Fibroblast of gingiva (primary cell): ENCODE data around the gene CKAP2L.
A peak's percentile ranks its signal among the peaks of the same experiment; 100 is the strongest.
"Not testable (repeated sequence)": the region's sequence is repeated elsewhere in the genome, so short reads cannot be mapped to it uniquely, and the experiment has no call there.

Experiments used
- DNase-seq: peaks from one replicate; pipeline ENCODE4 v3.0.0-alpha.2; 2011; ENCODE audit warnings: low read depth

The CKAP2L gene

DNA sequence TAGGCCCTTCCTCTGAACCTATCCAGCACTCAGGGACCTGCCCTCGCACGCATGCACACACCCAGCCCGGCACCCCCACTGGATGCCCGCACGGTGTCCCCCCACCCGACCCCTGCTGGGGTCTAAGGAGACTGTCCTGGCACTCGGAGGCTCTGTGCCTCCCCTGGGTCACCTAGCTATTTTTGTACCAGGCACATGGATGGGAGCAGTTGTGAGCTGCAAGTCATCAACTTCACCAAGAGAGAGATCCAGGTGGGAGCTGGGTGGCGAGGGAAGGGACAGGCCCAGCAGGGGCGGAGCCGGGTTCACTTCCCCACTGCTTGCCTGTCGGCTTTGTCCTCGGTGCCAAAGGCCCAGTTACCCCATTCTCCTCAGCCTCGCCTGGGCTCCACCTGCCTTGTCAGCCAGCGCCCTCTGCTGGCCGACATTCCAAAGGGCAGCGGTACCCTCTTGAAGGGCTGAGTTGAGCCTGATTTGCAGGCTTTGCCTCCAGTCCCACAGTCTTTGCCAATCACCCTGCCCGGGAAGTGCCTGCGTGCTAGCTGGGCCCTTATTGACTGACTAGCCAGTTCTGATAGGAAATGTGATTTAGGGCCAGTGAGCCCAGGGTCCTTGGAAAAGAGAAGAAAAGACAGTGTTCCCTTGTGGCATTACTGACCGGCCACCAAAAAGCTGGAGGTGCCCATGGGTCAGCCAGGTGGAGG lies 37.8 kb downstream of the CKAP2L start:
- peak; percentile 86 for DNase-seq

DNA sequence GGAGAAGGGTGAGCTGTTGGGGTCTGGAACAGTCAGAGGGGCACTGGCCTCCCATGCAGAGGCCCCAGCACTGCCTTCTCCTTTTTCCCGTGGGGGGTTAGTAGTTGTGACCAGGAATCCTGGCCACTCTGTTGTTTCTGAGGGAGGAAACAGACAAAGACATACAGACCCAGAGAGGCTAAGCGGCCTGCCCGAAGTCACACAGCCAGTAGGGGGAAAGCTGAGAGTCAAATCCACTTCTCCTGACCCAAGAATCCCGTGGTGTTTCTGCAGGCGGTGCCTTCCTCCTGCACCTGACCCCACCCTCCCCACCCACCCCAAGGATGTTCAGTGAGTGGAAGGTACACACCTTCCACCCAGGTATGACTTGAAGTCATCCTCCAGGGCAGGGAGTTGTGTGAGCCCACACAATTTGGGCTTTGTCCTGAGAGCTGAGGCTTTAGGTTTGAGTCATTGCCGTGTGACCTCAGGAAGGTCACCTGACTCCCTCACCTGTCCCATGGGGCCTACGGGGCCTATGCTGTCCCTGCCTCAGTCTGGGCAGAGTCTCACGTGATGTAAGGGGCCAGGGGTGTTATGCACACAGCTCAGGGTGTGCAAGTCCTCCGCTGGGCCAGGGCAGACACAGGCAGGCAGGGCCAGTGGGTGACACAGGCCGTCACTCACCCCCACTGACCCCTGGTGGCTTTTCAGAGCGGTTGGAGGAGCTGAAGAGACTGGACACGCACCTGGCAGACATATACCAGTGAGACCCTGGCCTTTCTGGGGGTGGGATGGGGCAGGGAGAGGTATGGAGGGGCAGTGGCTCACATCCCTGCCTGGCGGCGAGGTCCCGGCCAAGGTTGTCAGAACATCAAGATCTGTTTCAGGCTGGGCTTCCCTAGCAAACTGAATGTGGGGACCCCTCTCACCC lies 38.6 kb downstream of the CKAP2L start:
- DNase-seq, result no peak

DNA sequence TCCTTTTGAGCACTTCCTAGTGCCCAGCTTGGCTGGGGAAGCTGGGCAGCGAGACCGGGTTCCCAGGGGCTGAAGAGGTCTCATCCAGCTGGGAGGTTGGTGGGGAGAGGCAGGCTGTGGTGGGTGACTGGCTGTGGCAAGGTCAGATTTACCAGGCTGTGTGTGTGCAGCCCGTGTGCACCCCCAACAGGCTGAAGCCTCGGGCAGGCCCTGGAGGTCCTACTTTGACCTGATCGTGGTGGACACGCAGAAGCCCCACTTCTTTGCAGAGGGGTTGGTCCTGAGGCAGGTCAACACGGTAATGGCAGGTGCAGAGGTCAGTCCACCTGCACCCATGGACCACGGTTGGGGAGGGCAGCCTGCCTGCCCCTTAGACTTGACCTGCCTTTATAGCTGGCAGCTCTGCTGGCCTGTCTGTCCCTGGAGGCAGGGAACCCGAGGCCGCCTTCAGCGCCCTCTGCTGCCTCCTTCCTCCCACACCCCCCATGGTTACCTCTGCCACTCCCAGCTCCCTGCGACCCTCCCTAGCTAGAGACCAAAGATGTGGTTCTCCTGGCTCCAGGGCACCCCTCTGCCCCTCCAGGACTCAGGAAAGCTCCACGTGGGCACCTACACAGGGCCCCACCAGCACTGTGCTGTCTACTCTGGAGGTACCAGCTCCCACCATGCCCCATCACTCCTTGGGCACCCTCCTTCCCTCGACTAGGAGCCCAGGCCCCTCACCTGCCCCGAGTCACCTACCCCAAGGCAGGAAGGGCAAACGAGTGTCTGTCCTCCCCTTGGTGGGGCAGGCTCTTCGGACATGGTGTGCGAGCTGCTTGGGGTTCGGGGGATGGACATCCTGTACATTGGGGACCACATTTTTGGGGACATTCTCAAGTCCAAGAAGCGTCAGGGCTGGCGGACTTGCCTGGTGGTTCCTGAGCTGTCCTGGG lies 39.6 kb downstream of the CKAP2L start:
- no peak for DNase-seq

DNA sequence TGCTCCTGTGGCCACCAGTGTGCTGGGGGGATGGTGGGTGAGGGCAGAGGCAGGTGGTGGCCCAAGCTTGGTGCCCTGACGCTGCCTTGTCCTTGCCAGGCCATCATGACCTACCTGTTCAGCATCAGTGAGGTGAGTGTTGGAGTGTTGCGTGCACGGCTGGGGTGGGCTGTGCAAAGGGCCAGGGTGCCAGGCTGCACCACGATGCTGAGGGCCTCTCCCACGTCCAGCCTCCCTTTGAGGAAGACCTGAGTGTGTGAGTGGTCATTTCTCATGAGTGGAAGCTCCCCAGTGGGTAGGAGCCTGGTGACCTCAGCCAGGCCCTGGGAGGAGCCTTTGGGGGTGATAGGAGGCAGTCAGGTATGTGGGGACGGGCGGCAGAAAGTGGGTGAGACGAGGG lies 40.4 kb downstream of the CKAP2L start:
- DNase-seq, result no peak

DNA sequence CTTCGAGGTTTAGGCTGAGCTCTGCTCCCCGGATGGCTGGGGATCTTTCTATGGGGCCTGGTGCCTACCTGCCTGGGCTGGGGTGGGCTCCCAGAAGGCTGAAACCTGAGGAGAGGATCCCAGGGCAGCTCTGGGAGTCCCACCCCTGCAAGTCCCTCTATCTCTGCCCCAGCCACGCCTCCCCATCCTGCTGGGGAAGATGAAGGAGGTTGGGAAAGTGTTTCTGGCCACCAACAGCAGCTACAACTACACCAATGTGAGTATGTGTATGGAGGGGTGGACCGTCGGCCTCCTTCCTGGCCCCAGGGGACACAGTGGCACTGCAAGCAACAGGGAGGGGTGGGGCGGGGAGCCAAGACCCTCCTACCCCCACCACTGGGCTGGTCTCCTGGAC lies 40.9 kb downstream of the CKAP2L start:
- no peak for DNase-seq

DNA sequence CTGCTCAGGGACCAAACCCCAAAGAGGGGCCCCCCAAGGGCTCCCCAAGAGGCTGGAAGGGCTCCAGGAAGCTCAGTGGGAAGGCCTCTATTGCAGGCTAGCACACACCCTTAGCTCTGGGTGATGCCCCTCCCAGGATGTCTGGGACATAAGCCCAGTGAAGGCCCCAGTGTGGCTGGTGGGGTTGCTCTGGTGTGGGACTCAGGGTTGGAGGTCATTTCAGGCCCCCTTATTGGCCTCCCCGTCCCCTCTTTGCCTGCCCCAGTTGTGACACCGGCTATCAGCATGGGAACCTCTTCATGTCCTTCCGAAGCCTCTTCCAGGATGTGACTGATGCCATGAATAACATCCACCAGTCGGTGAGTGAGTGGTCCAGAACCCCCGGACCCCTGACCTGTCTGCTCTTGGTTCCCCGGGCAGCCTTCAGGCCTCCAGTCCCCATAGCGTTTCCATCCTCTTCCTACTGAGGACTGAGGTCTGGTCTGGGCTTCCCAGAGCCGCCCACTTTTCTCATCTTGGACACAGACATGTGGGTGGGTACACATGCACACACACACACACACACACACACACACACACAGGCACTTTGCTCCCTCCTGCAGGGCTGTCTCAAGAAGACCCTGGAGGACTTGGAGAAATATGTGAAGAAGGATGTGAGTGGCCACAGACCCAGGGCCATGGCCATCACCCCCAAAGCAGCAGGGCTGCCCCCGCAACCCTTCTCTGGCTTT lies 41.4 kb downstream of the CKAP2L start:
- no peak for DNase-seq

DNA sequence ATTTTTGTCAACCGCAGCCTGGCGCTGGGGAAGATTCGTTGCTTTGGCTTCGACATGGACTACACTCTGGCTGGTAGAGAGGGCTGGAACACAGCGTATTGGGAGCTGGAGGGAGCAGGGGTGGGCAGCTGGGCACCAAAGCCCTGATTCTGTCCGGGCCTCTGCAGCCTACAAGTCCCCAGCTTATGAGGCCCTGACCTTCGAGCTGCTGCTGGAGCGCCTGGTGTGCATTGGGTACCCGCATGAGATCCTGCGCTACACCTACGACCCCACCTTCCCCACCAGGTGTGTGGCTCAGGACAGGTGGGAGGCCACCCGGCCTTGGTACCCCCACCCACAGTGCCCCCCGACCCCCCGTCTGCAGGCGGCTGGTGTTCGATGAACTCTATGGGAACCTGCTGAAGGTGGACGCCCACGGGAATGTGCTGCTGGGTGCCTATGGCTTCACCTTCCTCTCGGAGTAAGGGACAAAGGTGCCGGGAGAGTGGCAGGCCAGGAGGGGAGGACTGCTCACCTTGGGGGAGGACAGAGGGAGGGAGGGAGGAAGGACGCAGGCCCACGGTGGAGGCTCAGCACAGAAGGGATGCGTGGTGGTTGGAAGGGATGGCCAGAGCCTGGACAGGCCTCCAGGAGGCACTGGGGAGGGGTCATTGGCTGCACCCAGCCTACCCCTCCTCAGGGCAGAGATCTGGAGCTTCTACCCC lies 42.4 kb downstream of the CKAP2L start:
- no peak for DNase-seq

DNA sequence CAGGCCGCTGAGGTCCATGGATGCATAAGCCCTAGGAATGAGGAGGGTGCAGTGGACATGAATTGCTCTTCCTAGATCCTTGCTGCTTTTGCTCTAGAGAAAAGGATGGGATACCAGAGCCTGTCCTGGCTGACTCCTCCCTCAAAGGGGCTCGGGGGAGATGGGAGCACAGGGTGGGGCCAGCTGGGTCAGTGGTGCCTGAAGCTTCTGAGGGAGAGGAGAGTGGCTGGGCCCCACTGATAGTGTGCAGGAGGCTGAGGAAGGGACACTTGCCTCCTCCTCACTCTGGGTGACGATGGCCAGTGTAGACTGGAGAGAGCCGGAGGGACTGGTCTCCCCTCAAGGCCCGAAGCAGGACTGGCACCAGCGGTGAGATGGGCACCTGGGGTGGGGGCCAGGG lies 43.6 kb downstream of the CKAP2L start, which contains the start of gene NT5DC4:
Gene NT5DC4, plus strand, starts transcription at position 236 of the 400 bp plus-strand sequence. Its CDS starts 60 bp downstream, at position 296.
- no peak for DNase-seq

DNA sequence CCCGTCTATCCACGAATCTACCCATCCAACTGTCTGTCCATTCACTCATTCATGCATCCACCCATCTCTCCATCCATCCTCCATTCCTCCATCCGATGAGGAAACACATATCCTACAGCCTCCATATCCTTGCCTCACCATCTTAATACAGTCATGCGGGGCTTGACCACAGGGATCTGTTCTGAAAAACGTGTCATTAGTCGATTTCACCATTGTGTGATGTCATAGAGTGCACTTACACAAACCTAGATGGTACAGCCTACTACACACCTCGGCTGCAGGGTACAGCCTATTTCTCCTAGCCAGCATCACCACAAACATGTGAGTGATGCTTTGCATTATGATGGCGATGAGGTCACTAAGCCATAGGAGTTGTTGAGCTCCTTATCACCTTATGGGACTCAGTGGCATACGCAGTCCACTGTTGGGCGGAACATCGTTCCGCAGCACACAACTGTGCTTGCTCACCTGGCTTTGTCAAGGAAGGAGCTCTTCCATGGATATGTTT lies 45.5 kb downstream of the CKAP2L start:
- DNase-seq, result no peak

DNA sequence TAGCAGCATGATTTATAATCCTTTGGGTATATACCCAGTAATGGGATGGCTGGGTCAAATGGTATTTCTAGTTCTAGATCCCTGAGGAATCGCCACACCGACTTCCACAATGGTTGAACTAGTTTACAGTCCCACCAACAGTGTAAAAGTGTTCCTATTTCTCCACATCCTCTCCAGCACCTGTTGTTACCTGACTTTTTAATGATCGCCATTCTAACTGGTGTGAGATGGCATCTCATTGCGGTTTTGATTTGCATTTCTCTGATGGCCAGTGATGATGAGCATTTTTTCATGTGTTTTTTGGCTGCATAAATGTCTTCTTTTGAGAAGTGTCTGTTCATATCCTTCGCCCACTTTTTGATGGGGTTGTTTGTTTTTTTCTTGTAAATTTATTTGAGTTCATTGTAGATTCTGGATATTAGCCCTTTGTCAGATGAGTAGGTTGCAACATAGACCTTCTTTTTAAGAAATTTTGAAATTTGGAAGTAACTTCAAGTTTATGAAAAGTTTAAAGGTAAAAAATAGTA lies 47.5 kb downstream of the CKAP2L start:
- not testable (repeated sequence) for DNase-seq

DNA sequence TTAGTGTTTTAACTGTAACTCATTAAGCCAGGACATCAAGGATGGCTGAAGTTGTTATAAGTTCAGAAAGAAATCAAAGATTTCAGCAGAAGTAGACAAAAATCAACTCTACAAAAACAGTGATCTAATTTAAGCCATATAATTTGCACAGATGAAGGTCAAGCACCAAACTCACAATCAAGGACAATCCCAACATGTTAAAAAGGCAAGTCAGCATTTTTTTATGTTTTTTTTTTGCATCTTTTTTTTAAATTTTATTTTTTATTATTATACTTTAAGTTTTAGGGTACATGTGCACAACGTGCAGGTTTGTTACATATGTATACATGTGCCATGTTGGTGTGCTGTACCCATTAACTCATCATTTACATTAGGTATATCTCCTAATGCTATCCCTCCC lies 48.3 kb downstream of the CKAP2L start:
- not testable (repeated sequence) for DNase-seq

DNA sequence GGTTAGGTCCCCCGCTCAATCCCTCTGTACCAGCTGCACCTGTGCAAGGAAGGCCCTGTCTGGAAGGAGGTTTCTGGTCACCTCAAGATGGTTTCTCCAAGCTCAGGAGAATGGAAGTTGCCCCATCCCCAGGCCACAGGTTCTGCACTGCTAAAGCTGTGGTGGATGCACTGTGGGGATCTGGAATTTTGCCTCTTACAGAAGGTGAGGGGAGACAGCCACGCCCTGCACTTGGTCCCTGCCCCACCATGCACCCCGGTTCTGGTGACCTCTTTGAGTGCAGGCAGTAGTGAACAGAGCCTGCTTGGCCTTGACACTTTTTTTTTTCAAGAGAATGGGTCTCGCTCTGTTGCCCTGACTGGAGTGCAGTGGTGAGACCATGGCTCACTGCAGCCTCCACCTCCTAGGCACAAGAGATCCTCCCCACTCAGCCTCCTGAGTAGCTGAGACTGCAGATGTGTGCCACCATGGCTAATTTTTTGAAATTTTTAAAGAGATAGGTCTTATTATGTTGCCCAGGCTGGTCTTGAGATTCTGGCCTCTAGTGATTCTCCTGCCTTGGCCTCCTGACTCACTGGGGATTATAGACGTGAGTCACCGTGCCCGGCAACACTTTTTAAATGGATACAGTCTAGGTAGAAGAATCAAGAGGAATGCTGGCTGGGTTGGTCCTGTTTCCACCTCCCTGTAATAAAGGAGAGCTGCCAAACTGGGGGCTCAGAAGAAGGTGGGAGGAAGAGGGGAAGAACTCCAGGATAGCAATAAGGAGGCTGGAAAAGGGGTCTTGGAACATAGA lies 49.4 kb downstream of the CKAP2L start:
- DNase-seq, result no peak

DNA sequence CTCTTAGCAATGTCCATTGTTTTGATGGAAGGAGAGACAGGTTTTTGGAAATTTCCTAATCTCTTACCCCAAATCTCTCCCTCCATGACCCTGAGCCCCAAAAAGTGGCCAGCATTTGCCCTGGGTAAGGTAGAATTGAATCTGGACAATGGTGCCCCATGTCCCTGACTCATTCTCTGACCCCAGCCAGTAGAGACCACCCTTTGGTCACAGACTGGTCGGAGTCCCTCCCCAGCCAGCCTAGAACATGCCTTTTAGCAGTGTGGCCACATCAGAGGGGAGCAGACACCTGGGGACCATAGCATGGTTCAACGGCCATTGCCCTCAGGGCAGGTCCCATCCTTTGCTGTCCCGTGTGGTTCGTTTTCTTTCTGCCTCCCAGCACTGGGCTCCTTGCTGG lies 50.1 kb downstream of the CKAP2L start:
- no peak for DNase-seq

DNA sequence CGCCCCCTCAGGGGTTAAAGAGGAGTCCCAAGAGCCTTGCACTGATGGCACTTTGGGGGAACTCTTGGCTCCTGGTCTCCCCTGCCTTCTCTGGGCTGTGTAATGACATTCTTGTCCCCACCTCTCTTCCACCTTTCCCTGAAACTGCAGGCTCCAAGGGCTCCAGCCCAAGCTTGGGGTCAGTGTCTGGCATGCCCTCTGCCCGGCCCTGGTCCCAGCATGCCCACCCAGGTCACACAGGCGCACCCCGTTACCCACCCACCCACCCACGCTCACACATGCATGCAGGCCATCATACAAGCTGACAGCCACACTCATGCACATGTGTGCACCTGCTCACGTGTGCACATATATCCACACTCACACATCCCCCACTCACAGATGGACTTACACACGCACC lies 50.5 kb downstream of the CKAP2L start:
- no peak for DNase-seq

DNA sequence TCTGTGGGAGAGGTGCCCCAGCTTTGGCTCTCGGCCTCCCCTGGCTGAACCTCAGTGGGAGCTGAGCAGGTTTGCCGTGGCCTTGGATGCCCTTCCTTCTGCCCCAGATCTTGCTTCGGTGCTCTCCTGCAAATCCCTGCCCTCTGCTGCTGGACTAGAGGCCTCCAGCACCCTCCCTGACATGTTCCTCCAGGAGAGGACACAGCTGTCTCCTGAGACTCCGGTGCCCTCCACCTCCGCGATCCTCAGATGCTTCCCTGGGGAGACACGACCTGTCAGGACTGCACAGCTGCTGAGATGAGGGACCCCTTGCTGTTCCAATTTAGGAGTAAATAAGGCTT lies 50.9 kb downstream of the CKAP2L start:
- DNase-seq, result no peak

DNA sequence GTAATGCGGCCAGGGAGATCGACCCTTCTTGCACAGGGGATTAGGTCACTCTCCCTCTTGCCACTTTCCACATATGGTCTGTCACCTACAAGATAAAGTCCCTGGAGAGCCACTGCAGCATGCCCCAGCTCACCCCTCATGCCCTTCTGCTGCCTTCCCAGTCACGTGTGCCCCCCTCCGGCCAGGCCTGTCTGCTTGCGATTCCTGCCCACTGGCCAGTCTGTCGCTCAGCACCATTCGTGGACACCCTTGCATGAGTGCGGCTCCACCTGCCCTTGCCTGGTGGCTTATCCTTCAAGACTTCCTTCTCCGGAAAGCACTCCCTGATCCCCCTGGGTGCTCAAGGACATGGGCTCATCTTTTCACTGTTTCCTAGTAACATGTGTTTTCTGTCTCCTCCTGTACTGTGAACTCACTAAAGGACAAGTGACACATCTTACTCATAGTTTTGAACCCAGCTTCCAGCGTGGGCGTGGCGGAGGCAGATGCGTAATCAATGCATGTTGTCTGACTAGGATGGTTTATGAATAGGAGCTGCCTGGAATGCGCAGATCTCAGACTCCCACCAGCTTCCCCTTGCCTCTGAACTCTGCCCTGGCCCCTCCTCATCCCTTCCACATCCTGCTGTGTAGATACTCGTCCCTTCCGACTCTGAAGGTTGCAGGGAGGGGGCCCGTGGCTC lies 51.4 kb downstream of the CKAP2L start:
- DNase-seq, result no peak

DNA sequence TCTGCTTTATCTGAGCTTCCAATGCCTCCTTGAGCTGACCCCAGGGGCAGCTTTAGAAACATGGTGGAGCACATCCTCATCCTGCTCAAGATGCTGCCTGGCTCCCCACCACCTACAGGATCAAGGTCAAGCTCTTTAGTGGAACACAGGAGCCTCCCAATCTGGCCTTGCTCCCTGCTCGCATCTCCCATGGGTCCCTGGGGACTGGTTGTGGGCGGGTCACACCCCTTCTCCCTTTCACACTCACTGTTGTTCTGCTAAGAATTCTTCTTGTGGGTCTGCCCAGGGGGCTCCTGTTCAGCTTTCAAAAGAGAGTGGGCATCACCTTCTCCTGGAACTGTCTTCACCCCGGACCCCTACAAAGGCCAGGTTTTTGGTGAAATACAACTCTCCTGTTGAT lies 51.9 kb downstream of the CKAP2L start:
- DNase-seq, result no peak

DNA sequence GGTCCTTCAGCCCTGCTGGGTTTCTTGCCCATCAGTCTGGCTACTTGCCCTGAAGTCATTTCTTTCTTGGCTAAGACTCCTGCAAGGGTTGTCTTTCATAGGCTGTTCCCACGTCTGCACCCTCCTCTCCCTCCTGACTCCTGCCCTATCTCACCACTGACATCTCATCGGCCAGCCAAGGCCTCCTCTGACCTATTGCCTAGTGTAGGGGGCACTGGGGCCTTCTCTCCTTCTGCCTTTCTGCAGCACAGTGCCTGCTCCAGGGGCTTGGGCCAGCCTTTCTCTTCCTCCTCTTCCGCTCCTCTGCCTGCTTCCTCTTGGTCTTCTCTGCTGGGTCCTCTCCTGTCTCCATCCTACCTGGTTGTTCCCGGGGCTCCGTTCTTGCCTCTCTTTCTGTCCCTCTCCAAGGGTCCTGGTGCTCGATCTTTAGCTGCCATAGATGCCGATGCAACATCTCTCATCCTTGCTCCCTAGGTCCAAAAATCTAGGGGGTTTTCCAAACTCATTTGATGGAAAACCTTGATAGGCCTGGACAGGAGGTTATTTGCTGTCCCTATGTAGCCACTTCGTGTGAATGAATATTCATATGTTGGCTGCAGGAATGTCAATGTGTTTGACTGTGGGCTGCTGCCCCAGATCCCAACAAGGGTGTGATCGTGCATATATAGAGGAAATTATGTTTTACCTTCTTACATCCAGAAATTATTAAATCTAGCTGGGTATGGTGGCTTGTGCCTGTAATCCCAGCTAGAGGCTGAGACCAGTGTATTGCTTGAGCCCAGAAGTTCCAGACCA lies 53.3 kb downstream of the CKAP2L start:
- DNase-seq, result no peak
